Sigmoid colon (tissue), 7 donors: ENCODE results near the gene SPINK2. TPM values are rescaled to one million over a fixed set of nuclear protein-coding genes. Genes with fewer than 3 reads are reported as not detected.

Source experiments
- DNase-seq: peaks from one replicate; pipeline ENCODE4 v3.0.0-alpha.2; 2019
- H3K27ac ChIP-seq, 4 donors: fragments of 200-600 bp; sonication (generic); one replicate each; pipeline ENCODE4 v1.5.1; 2016 to 2019; ENCODE audit warnings: mild to moderate bottlenecking in 1 of 4
- H3K27me3 ChIP-seq, 3 donors: fragments of 200-600 bp; sonication (generic); one replicate each; pipeline ENCODE4 v1.5.1; 2019; ENCODE audit warnings: mild to moderate bottlenecking in 1 of 3
- H3K36me3 ChIP-seq, 4 donors: fragments of 200-600 bp; sonication (generic); one replicate each; pipeline ENCODE4 v1.5.1; 2016 to 2019
- H3K4me1 ChIP-seq, 4 donors: fragments of 200-600 bp; sonication (generic); one replicate each; pipeline ENCODE4 v1.5.1; 2017 to 2019
- H3K4me3 ChIP-seq, 4 donors: fragments of 200-600 bp; sonication (generic); one replicate each; pipeline ENCODE4 v1.5.1; 2017 to 2019; ENCODE audit warnings: mild to moderate bottlenecking in 2 of 4, moderate library complexity in 1 of 4
- H3K9me3 ChIP-seq, 4 donors: fragments of 200-600 bp in 3 of 4; sonication (generic) in 3 of 4; one replicate each; pipeline versions ENCODE4 v1.5.1 to v1.6.1; 2013 to 2019
- EP300 ChIP-seq, 4 donors: sonication (generic); formaldehyde crosslinking; IDR thresholded peaks; one replicate each; pipeline ENCODE4 v1.6.1; 2017; ENCODE audit warnings: antibody characterized with exemption in 4 of 4
- POLR2A ChIP-seq, 2 donors: fragments of 450-650 bp; IDR thresholded peaks; one replicate each; pipeline ENCODE4 v1.6.1; 2016; ENCODE audit warnings: antibody characterized with exemption in 2 of 2, mild to moderate bottlenecking in 2 of 2, moderate library complexity in 2 of 2
- POLR2AphosphoS5 ChIP-seq, 4 donors: sonication (generic); formaldehyde crosslinking; IDR thresholded peaks; one replicate each; pipeline ENCODE4 v1.6.1; 2017; ENCODE audit warnings: antibody characterized with exemption in 4 of 4
- WGBS, 2 donors: extraction: QIAGEN DNeasy Blood & Tissue Kit; methylation state at CpG; one replicate each; pipeline ENCODE4 v1.1.7; 2013; 5-methylcytosine and 5-hydroxymethylcytosine counted together
- intact Hi-C: fragments of 100-400 bp; cut with DNase I; formaldehyde crosslinking; loops from one replicate; pipeline ENCODE4 v1.15.1; 2023
- polyA plus RNA-seq, 3 donors: library from polyadenylated mRNA; stranded (reverse); fragments of 200-250 nt; gene quantifications; one replicate each; pipeline ENCODE4 v1.2.3, GENCODE V29; 2013
- small RNA-seq, 3 donors: library from RNA; depleted of rRNA; stranded (forward); fragments of <200 nt; gene quantifications; one replicate each; pipeline ENCODE3, GENCODE V24; 2016
- total RNA-seq, 4 donors: library from RNA; depleted of rRNA; stranded (reverse); fragments of >200 nt; gene quantifications; one replicate each; pipeline ENCODE4 v1.1.0, GENCODE V29; 2016
- TF ChIP-seq, protein P1 (sequence below), 4 experiments: fragments of 450-650 bp in 3 of 4; fragments of 200-600 bp in 1 of 4; IDR thresholded peaks; one replicate each; pipeline ENCODE4 v1.5.1; 2016 to 2019; ENCODE audit warnings: antibody characterized with exemption in 4 of 4, mild to moderate bottlenecking in 3 of 4, moderate library complexity in 2 of 4
- donor health status: healthy with polysubstance abuse.
- donor health status: Bipolar disorder and iron deficiency.
- donor health status: healthy.

Gene SPINK2
- total and polyA plus RNA-seq, 7 donors, result 0.99 to 4.6 TPM; not detected in 5

GRCh38 chr4:56767567-56767966 is 53.9 kb downstream of the SPINK2 start:
- H3K27me3 ChIP-seq, result no peaks in the 10 kb centered on the region
- no peak overlapping the region for H3K4me3 ChIP-seq
- no peaks in the 10 kb centered on the region for H3K36me3 ChIP-seq
- H3K9me3 ChIP-seq, result no peaks in the 10 kb centered on the region
- TF ChIP-seq POLR2AphosphoS5 (IDR thresholded peaks at IDR 0.05), result no peak
- DNase-seq, result no peak
- H3K27ac ChIP-seq, result no peak overlapping the region
- H3K4me1 ChIP-seq, result no peaks in the 10 kb centered on the region
- intact Hi-C loops, result no loop called here

DNA sequence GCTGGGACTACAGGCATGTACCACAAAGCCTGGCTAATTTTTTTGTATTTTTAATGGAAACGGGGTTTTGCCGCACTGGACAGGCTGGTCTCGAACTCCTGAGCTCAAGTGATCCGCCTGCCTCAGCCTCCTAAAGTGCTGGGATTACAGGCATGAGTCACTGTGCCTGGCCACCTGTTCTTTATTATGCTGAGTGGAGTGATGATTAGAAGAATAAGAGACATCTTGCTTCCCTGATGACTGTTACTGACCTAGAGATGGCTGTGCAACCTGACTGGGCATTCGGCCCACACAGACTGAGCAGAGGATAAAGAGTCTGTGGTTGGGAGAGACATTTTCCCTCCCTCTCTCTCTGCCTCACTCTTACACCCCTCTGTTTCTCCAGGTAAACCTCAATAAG is 56.7 kb downstream of the SPINK2 start:
- H3K36me3 ChIP-seq, result no peaks in the 10 kb centered on the region
- no peaks in the 10 kb centered on the region for H3K27me3 ChIP-seq
- H3K4me3 ChIP-seq, result no peak overlapping the region
- DNase-seq, result no peak
- intact Hi-C loops, result no loop called here
- H3K9me3 ChIP-seq, result no peaks in the 10 kb centered on the region
- no peak overlapping the region for H3K27ac ChIP-seq
- TF ChIP-seq POLR2AphosphoS5 (IDR thresholded peaks at IDR 0.05) (no peak), EP300 (IDR thresholded peaks at IDR 0.05) (no peak), POLR2A (IDR thresholded peaks at IDR 0.05) (no peak)
- TF ChIP-seq, protein P1, sequence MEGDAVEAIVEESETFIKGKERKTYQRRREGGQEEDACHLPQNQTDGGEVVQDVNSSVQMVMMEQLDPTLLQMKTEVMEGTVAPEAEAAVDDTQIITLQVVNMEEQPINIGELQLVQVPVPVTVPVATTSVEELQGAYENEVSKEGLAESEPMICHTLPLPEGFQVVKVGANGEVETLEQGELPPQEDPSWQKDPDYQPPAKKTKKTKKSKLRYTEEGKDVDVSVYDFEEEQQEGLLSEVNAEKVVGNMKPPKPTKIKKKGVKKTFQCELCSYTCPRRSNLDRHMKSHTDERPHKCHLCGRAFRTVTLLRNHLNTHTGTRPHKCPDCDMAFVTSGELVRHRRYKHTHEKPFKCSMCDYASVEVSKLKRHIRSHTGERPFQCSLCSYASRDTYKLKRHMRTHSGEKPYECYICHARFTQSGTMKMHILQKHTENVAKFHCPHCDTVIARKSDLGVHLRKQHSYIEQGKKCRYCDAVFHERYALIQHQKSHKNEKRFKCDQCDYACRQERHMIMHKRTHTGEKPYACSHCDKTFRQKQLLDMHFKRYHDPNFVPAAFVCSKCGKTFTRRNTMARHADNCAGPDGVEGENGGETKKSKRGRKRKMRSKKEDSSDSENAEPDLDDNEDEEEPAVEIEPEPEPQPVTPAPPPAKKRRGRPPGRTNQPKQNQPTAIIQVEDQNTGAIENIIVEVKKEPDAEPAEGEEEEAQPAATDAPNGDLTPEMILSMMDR (IDR thresholded peaks at IDR 0.05), result no peak
- H3K4me1 ChIP-seq, result no peaks in the 10 kb centered on the region
- WGBS, 2 donors, result 75 to 88% methylated on average over 5 of the region's 5 CpGs

DNA sequence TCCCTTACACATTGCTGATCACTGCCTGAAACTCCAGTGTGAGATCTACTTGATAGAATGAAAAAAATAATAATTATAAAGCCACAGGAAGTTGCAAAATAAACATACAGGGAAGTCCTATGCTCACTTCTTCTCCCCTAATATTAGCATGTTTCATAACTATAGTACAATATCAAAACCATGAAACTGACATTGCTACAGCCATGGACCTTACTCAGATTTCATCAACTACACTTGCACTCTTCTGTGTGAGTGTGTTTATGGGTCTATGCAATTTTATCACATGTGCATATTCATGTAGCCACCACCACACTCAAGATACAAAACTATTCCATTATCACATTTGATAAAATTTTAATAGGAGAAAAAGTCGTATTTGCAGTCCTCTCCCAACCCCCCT is 57.3 kb downstream of the SPINK2 start:
- Histone ChIP-seq H3K36me3 (no peaks in the 10 kb centered on the region), H3K4me1 (no peaks in the 10 kb centered on the region), H3K27ac (no peak overlapping the region), H3K9me3 (no peaks in the 10 kb centered on the region), H3K4me3 (no peak overlapping the region), H3K27me3 (no peaks in the 10 kb centered on the region)
- no peak for DNase-seq
- 78 to 89% methylated on average over 1 of the region's 1 CpG for WGBS, 2 donors
- TF ChIP-seq POLR2A (IDR thresholded peaks at IDR 0.05) (no peak), EP300 (IDR thresholded peaks at IDR 0.05) (no peak), POLR2AphosphoS5 (IDR thresholded peaks at IDR 0.05) (no peak)
- TF ChIP-seq, protein P1 (IDR thresholded peaks at IDR 0.05), result no peak
- intact Hi-C loops, result no loop called here

DNA sequence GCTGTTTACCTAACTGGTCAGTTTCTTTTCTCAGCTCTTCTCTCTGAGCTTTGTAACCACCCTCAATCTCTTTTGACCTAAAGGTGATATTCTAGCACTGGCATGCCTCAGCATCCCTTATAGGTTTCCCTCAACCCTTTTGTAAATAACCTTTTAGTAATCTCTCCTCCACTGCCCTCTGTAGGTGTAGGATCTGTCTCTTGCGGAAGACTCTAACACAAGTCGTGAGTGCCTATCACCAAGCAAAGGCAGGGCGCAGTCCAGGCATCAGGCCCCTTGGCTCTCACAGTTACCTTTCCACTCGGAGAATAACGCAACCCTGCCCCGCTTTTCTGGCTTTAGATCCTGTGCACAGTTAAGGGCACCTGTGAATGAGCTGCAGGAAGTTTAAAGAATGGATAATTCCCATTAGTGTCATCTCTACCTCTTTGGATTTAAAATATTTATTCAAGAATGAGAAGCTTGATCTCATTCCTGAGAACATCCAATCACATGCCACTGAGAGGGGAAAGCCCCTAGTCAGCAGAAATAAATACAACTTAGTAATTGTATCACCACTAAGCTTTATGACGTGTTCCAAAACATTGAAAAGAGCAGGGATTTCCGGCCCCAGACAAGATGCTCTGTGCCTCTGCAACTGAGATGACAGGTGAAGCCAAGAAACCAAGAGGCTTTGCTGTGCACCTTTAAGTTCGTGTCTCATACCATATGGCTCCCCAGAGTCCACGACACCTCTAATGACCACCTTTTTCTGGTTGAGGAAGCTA is 58.8 kb downstream of the SPINK2 start:
- H3K27ac ChIP-seq, result no peak overlapping the region
- H3K36me3 ChIP-seq, result no peaks in the 10 kb centered on the region
- DNase-seq, result no peak
- TF ChIP-seq POLR2AphosphoS5 (IDR thresholded peaks at IDR 0.05) (no peak), EP300 (IDR thresholded peaks at IDR 0.05) (no peak), POLR2A (IDR thresholded peaks at IDR 0.05) (no peak)
- TF ChIP-seq, protein P1 (IDR thresholded peaks at IDR 0.05), result no peak
- no peaks in the 10 kb centered on the region for H3K27me3 ChIP-seq
- intact Hi-C loops, result no loop called here
- H3K9me3 ChIP-seq, result no peaks in the 10 kb centered on the region
- H3K4me1 ChIP-seq, result peaks cover 0 to 11% (median 8%) of the 10 kb centered on the region in 4 donors
- 85% methylated on average over 10 of the region's 10 CpGs for WGBS, 2 donors
- no peak overlapping the region for H3K4me3 ChIP-seq

GRCh38 chr4:56760183-56760582 is 61.3 kb downstream of the SPINK2 start:
- Histone ChIP-seq H3K27me3 (no peaks in the 10 kb centered on the region), H3K9me3 (no peaks in the 10 kb centered on the region), H3K4me1 (peaks cover 0 to 24% (median 21%) of the 10 kb centered on the region in 4 donors), H3K36me3 (no peaks in the 10 kb centered on the region), H3K27ac (no peak overlapping the region), H3K4me3 (no peak overlapping the region)
- TF ChIP-seq POLR2AphosphoS5 (IDR thresholded peaks at IDR 0.05) (no peak), EP300 (IDR thresholded peaks at IDR 0.05) (no peak), POLR2A (IDR thresholded peaks at IDR 0.05) (no peak)
- TF ChIP-seq, protein P1 (IDR thresholded peaks at IDR 0.05), result no peak
- intact Hi-C loops, result no loop called here
- no peak for DNase-seq
- WGBS, 2 donors, result 13 to 18% methylated on average over 1 of the region's 1 CpG

Small RNA genes within 50 kb of the gene (small RNA-seq; reads per million reads assigned to genes)
- gene RF00017 (0 reads per million in 3 donors), gene RF00019 (0 reads per million in 3 donors), gene RN7SL357P (0 reads per million in 3 donors), gene RN7SL492P (0 reads per million in 3 donors)

Other genes with a start within 250 kb of the SPINK2 start
- 10 to 100 TPM; 24.7 to 57.9 (median 47.1) TPM for gene HOPX, start 140.4 kb downstream of the SPINK2 start, total RNA-seq
- 1 to 10 TPM; 2.5 to 6.6 (median 6.4) TPM for gene HOPX, start 140.4 kb downstream of the SPINK2 start, polyA plus RNA-seq
- gene REST, start 86.2 kb upstream of the SPINK2 start, total RNA-seq, result 10 to 100 TPM; 23.7 to 32.8 (median 26.3) TPM
- gene REST, start 86.2 kb upstream of the SPINK2 start, polyA plus RNA-seq, result 1 to 10 TPM; 4.8 to 7.3 (median 5.8) TPM
- gene NOA1, start 155.9 kb upstream of the SPINK2 start, total RNA-seq, result 10 to 100 TPM; 24.4 to 37.4 (median 25.6) TPM
- gene NOA1, start 155.9 kb upstream of the SPINK2 start, polyA plus RNA-seq, result 10 to 100 TPM; 13.9 to 15.6 (median 15.0) TPM
- 10 to 100 TPM; 57.6 to 87.8 (median 60.1) TPM for gene POLR2B, start 157.2 kb upstream of the SPINK2 start, total RNA-seq
- 10 to 100 TPM; 21.6 to 38.9 (median 22.9) TPM for gene POLR2B, start 157.2 kb upstream of the SPINK2 start, polyA plus RNA-seq